GM23338 (cell line): Measurements from ENCODE around the gene ISX. TPM values are rescaled to one million over a fixed set of nuclear protein-coding genes. Genes with fewer than 3 reads are reported as not detected.

Source experiments
- ATAC-seq: fragments of 200-7000 bp; cut with Tn5 transposase; 3 replicates; pipeline ENCODE4 v1.9.1; 2020
- DNase-seq: peaks from one replicate; pipeline ENCODE4 v3.0.0-alpha.2; 2015; ENCODE audit warnings: low spot score
- H2AFZ ChIP-seq: fragments of 200-600 bp; sonication (generic); 2 replicates; pipeline ENCODE4 v1.8.0; 2016; ENCODE audit warnings: antibody characterized with exemption, mild to moderate bottlenecking, moderate library complexity
- H3F3A ChIP-seq: fragments of 200-600 bp; sonication (generic); replicated peaks from 2 replicates; pipeline ENCODE4 v1.8.0; 2017; ENCODE audit warnings: antibody characterized with exemption, mixed run types, low read depth
- H3K27ac ChIP-seq: fragments of 200-600 bp; sonication (generic); 2 replicates; pipeline ENCODE4 v1.6.1; 2016; ENCODE audit warnings: low read depth
- H3K27me3 ChIP-seq: fragments of 200-600 bp; sonication (generic); 2 replicates; pipeline ENCODE4 v1.8.0; 2016; ENCODE audit warnings: mild to moderate bottlenecking, mixed run types, moderate library complexity; ENCODE audit not compliant: insufficient read depth
- H3K36me3 ChIP-seq: fragments of 200-600 bp; sonication (generic); 2 replicates; pipeline ENCODE4 v1.8.0; 2016; ENCODE audit warnings: mild to moderate bottlenecking; ENCODE audit not compliant: insufficient read depth
- H3K4me1 ChIP-seq: fragments of 200-600 bp; sonication (generic); 2 replicates; pipeline ENCODE4 v1.8.0; 2016; ENCODE audit warnings: mild to moderate bottlenecking, moderate library complexity; ENCODE audit not compliant: insufficient read depth
- H3K4me2 ChIP-seq: fragments of 200-600 bp; sonication (generic); 2 replicates; pipeline ENCODE4 v1.7.1; 2017; ENCODE audit warnings: mixed run types
- H3K4me3 ChIP-seq: fragments of 200-600 bp; sonication (generic); 2 replicates; pipeline ENCODE4 v1.6.1; 2016; ENCODE audit warnings: mixed run types
- H3K79me2 ChIP-seq: fragments of 200-600 bp; sonication (generic); replicated peaks from 2 replicates; pipeline ENCODE4 v1.8.0; 2017; ENCODE audit warnings: mild to moderate bottlenecking; ENCODE audit not compliant: insufficient read depth
- H3K9me2 ChIP-seq: fragments of 200-600 bp; sonication (generic); 2 replicates; pipeline ENCODE4 v1.8.0; 2017; ENCODE audit not compliant: insufficient read depth
- H4K20me1 ChIP-seq: fragments of 200-600 bp; sonication (generic); replicated peaks from 2 replicates; pipeline ENCODE4 v1.8.0; 2017; ENCODE audit warnings: mild to moderate bottlenecking; ENCODE audit not compliant: insufficient read depth
- H3K27ac Mint-ChIP-seq: 2 replicates; pipeline ENCODE4 v1.8.0; 2020; ENCODE audit warnings: inconsistent platforms, mild to moderate bottlenecking, moderate library complexity, mixed read lengths
- H3K27me3 Mint-ChIP-seq: 3 replicates; pipeline ENCODE4 v1.8.0; 2022; ENCODE audit warnings: low read depth, mild to moderate bottlenecking, moderate library complexity, mixed read lengths, inconsistent platforms; ENCODE audit not compliant: insufficient read depth, poor library complexity
- H3K36me3 Mint-ChIP-seq: 3 replicates; pipeline ENCODE4 v1.8.0; 2021; ENCODE audit warnings: low read depth, mild to moderate bottlenecking, inconsistent platforms, moderate library complexity, mixed read lengths
- H3K4me1 Mint-ChIP-seq: 3 replicates; pipeline ENCODE4 v1.8.0; 2020; ENCODE audit warnings: mild to moderate bottlenecking, inconsistent platforms, mixed read lengths
- H3K4me3 Mint-ChIP-seq: 3 replicates; pipeline ENCODE4 v1.8.0; 2021; ENCODE audit warnings: moderate library complexity, mild to moderate bottlenecking, inconsistent platforms, mixed read lengths
- H3K9me3 Mint-ChIP-seq: 3 replicates; pipeline ENCODE4 v1.8.0; 2020; ENCODE audit warnings: moderate library complexity, mild to moderate bottlenecking, inconsistent platforms, mixed read lengths
- CREB1 ChIP-seq: fragments of 250-450 bp; sonication (Bioruptor Pico); IDR thresholded peaks from 2 replicates; pipeline ENCODE4 v1.5.0; 2020; ENCODE audit warnings: low read depth, mild to moderate bottlenecking, moderate library complexity
- ETS1 ChIP-seq: IDR thresholded peaks from 2 replicates; pipeline ENCODE4 v1.6.1; 2016; ENCODE audit warnings: antibody characterized with exemption
- EZH2 ChIP-seq: fragments of 200-600 bp; sonication (generic); IDR thresholded peaks from one replicate; pipeline ENCODE4 v1.8.0; 2017; ENCODE audit warnings: antibody characterized with exemption, mild to moderate bottlenecking, low read depth; ENCODE audit not compliant: unreplicated experiment
- EZH2phosphoT487 ChIP-seq: fragments of 200-600 bp; sonication (generic); IDR thresholded peaks from one replicate; pipeline ENCODE4 v1.8.1; 2018; ENCODE audit warnings: antibody characterized with exemption; ENCODE audit not compliant: unreplicated experiment
- JUNB ChIP-seq: IDR thresholded peaks from one replicate; pipeline ENCODE4 v1.6.1; 2016; ENCODE audit warnings: antibody characterized with exemption; ENCODE audit not compliant: unreplicated experiment
- NANOG ChIP-seq: IDR thresholded peaks from 2 replicates; pipeline ENCODE4 v1.6.1; 2016; ENCODE audit warnings: antibody characterized with exemption, borderline replicate concordance
- POLR2AphosphoS5 ChIP-seq: IDR thresholded peaks from 2 replicates; pipeline ENCODE4 v1.6.1; 2016; ENCODE audit warnings: antibody characterized with exemption, low read depth
- STAT1 ChIP-seq: IDR thresholded peaks from one replicate; pipeline ENCODE4 v1.6.1; 2016; ENCODE audit warnings: antibody characterized with exemption; ENCODE audit not compliant: unreplicated experiment
- ZNF114 ChIP-seq: fragments of 250-450 bp; sonication (Bioruptor Pico); IDR thresholded peaks from 2 replicates; pipeline ENCODE4 v1.5.0; 2020; ENCODE audit warnings: mild to moderate bottlenecking, moderate library complexity
- ZNF331 ChIP-seq: fragments of 250-450 bp; sonication (Bioruptor Pico); IDR thresholded peaks from 2 replicates; pipeline ENCODE4 v1.5.0; 2020; ENCODE audit warnings: low read depth, mild to moderate bottlenecking, moderate library complexity
- polyA plus RNA-seq: library from polyadenylated mRNA; unstranded; fragments of >200 nt; fragmentation: Nextera tagmentation; extraction: Ambion mirVana; gene quantifications from 2 replicates; pipeline ENCODE4 v1.2.1, GENCODE V29; 2016
- total RNA-seq: library from RNA; depleted of rRNA; stranded (reverse); fragments of >200 nt; shearing (Covaris generic); gene quantifications from 2 replicates; pipeline ENCODE4 v1.2.3, GENCODE V29; 2014
- TF ChIP-seq, protein P1 (sequence below): fragments of 250-450 bp; sonication (Bioruptor Pico); IDR thresholded peaks from 2 replicates; pipeline ENCODE4 v1.5.0; 2020; ENCODE audit warnings: mild to moderate bottlenecking, moderate library complexity
- TF ChIP-seq, protein P2 (sequence below): IDR thresholded peaks from one replicate; pipeline ENCODE4 v1.6.1; 2018; ENCODE audit warnings: antibody characterized with exemption; ENCODE audit not compliant: unreplicated experiment
- TF ChIP-seq, protein P3 (sequence below), 2 experiments: fragments of 200-600 bp in 1 of 2; sonication (generic) in 1 of 2; conservative IDR thresholded peaks; 2 replicates each; pipeline versions ENCODE4 v1.5.1 to v1.6.1; 2016 to 2017; ENCODE audit warnings: antibody characterized with exemption in 2 of 2, low read depth in 2 of 2, mild to moderate bottlenecking in 2 of 2, moderate library complexity in 1 of 2

ISX gene
- total and polyA plus RNA-seq, 2 experiments from 2014 or later, result not detected

GRCh38 chr22:35057155-35057554, 8.8 kb upstream of the ISX start:
- H3K9me3 Mint-ChIP-seq, result peaks cover 50% of the 10 kb centered on the region
- ATAC-seq, result no peak

More at GRCh38 chr22:35057155-35057554, 8.8 kb upstream of the ISX start:
- no peak overlapping the region for H3K4me2 ChIP-seq
- H3K36me3 ChIP-seq, result no peaks in the 10 kb centered on the region
- no peaks in the 10 kb centered on the region for H3K27me3 ChIP-seq
- Mint-ChIP-seq H3K4me1 (no peaks in the 10 kb centered on the region), H3K27ac (no peak overlapping the region), H3K27me3 (peaks cover 7% of the 10 kb centered on the region), H3K36me3 (peaks cover 8% of the 10 kb centered on the region; the same call in 2 of the 3 replicates), H3K4me3 (no peak overlapping the region)
- no peaks in the 10 kb centered on the region for H4K20me1 ChIP-seq
- no peaks in the 10 kb centered on the region for H3F3A ChIP-seq
- H3K4me3 ChIP-seq, result no peak overlapping the region
- H3K4me1 ChIP-seq, result no peaks in the 10 kb centered on the region
- no peak for DNase-seq
- no peaks in the 10 kb centered on the region for H3K79me2 ChIP-seq
- H3K27ac ChIP-seq, result no peak overlapping the region
- no peaks in the 10 kb centered on the region for H3K9me2 ChIP-seq
- H2AFZ ChIP-seq, result no peak overlapping the region
- TF ChIP-seq POLR2AphosphoS5, result no peak
- TF ChIP-seq STAT1, result no peak
- TF ChIP-seq JUNB, result no peak
- TF ChIP-seq ZNF114 (CRISPR knock-in tag), result no peak
- TF ChIP-seq, protein P1, sequence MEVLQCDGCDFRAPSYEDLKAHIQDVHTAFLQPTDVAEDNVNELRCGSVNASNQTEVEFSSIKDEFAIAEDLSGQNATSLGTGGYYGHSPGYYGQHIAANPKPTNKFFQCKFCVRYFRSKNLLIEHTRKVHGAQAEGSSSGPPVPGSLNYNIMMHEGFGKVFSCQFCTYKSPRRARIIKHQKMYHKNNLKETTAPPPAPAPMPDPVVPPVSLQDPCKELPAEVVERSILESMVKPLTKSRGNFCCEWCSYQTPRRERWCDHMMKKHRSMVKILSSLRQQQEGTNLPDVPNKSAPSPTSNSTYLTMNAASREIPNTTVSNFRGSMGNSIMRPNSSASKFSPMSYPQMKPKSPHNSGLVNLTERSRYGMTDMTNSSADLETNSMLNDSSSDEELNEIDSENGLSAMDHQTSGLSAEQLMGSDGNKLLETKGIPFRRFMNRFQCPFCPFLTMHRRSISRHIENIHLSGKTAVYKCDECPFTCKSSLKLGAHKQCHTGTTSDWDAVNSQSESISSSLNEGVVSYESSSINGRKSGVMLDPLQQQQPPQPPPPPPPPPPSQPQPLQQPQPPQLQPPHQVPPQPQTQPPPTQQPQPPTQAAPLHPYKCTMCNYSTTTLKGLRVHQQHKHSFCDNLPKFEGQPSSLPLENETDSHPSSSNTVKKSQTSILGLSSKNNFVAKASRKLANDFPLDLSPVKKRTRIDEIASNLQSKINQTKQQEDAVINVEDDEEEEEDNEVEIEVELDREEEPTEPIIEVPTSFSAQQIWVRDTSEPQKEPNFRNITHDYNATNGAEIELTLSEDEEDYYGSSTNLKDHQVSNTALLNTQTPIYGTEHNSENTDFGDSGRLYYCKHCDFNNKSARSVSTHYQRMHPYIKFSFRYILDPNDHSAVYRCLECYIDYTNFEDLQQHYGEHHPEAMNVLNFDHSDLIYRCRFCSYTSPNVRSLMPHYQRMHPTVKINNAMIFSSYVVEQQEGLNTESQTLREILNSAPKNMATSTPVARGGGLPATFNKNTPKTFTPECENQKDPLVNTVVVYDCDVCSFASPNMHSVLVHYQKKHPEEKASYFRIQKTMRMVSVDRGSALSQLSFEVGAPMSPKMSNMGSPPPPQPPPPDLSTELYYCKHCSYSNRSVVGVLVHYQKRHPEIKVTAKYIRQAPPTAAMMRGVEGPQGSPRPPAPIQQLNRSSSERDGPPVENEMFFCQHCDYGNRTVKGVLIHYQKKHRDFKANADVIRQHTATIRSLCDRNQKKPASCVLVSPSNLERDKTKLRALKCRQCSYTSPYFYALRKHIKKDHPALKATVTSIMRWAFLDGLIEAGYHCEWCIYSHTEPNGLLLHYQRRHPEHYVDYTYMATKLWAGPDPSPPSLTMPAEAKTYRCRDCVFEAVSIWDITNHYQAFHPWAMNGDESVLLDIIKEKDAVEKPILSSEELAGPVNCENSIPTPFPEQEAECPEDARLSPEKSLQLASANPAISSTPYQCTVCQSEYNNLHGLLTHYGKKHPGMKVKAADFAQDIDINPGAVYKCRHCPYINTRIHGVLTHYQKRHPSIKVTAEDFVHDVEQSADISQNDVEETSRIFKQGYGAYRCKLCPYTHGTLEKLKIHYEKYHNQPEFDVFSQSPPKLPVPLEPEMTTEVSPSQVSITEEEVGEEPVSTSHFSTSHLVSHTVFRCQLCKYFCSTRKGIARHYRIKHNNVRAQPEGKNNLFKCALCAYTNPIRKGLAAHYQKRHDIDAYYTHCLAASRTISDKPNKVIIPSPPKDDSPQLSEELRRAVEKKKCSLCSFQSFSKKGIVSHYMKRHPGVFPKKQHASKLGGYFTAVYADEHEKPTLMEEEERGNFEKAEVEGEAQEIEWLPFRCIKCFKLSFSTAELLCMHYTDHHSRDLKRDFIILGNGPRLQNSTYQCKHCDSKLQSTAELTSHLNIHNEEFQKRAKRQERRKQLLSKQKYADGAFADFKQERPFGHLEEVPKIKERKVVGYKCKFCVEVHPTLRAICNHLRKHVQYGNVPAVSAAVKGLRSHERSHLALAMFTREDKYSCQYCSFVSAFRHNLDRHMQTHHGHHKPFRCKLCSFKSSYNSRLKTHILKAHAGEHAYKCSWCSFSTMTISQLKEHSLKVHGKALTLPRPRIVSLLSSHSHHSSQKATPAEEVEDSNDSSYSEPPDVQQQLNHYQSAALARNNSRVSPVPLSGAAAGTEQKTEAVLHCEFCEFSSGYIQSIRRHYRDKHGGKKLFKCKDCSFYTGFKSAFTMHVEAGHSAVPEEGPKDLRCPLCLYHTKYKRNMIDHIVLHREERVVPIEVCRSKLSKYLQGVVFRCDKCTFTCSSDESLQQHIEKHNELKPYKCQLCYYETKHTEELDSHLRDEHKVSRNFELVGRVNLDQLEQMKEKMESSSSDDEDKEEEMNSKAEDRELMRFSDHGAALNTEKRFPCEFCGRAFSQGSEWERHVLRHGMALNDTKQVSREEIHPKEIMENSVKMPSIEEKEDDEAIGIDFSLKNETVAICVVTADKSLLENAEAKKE (CRISPR knock-in tag), result no peak
- TF ChIP-seq ZNF331 (CRISPR knock-in tag), result no peak
- no peak for TF ChIP-seq ETS1
- no peak for TF ChIP-seq NANOG
- no peak for TF ChIP-seq EZH2phosphoT487
- TF ChIP-seq, protein P2, sequence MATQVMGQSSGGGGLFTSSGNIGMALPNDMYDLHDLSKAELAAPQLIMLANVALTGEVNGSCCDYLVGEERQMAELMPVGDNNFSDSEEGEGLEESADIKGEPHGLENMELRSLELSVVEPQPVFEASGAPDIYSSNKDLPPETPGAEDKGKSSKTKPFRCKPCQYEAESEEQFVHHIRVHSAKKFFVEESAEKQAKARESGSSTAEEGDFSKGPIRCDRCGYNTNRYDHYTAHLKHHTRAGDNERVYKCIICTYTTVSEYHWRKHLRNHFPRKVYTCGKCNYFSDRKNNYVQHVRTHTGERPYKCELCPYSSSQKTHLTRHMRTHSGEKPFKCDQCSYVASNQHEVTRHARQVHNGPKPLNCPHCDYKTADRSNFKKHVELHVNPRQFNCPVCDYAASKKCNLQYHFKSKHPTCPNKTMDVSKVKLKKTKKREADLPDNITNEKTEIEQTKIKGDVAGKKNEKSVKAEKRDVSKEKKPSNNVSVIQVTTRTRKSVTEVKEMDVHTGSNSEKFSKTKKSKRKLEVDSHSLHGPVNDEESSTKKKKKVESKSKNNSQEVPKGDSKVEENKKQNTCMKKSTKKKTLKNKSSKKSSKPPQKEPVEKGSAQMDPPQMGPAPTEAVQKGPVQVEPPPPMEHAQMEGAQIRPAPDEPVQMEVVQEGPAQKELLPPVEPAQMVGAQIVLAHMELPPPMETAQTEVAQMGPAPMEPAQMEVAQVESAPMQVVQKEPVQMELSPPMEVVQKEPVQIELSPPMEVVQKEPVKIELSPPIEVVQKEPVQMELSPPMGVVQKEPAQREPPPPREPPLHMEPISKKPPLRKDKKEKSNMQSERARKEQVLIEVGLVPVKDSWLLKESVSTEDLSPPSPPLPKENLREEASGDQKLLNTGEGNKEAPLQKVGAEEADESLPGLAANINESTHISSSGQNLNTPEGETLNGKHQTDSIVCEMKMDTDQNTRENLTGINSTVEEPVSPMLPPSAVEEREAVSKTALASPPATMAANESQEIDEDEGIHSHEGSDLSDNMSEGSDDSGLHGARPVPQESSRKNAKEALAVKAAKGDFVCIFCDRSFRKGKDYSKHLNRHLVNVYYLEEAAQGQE, result no peak
- no peak for TF ChIP-seq EZH2
- TF ChIP-seq, protein P3, sequence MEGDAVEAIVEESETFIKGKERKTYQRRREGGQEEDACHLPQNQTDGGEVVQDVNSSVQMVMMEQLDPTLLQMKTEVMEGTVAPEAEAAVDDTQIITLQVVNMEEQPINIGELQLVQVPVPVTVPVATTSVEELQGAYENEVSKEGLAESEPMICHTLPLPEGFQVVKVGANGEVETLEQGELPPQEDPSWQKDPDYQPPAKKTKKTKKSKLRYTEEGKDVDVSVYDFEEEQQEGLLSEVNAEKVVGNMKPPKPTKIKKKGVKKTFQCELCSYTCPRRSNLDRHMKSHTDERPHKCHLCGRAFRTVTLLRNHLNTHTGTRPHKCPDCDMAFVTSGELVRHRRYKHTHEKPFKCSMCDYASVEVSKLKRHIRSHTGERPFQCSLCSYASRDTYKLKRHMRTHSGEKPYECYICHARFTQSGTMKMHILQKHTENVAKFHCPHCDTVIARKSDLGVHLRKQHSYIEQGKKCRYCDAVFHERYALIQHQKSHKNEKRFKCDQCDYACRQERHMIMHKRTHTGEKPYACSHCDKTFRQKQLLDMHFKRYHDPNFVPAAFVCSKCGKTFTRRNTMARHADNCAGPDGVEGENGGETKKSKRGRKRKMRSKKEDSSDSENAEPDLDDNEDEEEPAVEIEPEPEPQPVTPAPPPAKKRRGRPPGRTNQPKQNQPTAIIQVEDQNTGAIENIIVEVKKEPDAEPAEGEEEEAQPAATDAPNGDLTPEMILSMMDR (conservative IDR thresholded peaks at IDR 0.05; ENCODE audit: low read depth in 2 of 2), result no peak
- TF ChIP-seq CREB1 (CRISPR knock-in tag), result no peak
